ENCODE data around the gene WDSUB1.

The WDSUB1 gene

GRCh38 chr2:159199236-159199635 lies 87.3 kb downstream of the WDSUB1 start:
- no peak for DNase-seq (ENCODE audit: low read depth in 2 of 2)

- DNase-seq (ENCODE audit: low read depth in 2 of 2) = no peak
Measured at GRCh38 chr2:159196393-159196925, 90.0 kb downstream of the WDSUB1 start.

- DNase-seq (ENCODE audit: low read depth in 2 of 2) = no peak
Measured at GRCh38 chr2:159195697-159196096, 90.8 kb downstream of the WDSUB1 start.

GRCh38 chr2:159194241-159194640 lies 92.3 kb downstream of the WDSUB1 start:
- DNase-seq (ENCODE audit: low read depth in 2 of 2) = no peak

- DNase-seq (ENCODE audit: low read depth in 2 of 2) = no peak
Measured at GRCh38 chr2:159193791-159194190, 92.7 kb downstream of the WDSUB1 start.

GRCh38 chr2:159192371-159192918 lies 94.1 kb downstream of the WDSUB1 start:
- no peak for DNase-seq (ENCODE audit: low read depth in 2 of 2)

- DNase-seq (ENCODE audit: low read depth in 2 of 2) = no peak
Measured at GRCh38 chr2:159188449-159188848, 98.1 kb downstream of the WDSUB1 start.

- no peak for DNase-seq (ENCODE audit: low read depth in 2 of 2)
Measured at GRCh38 chr2:159187106-159187505, 99.4 kb downstream of the WDSUB1 start.

GRCh38 chr2:159186462-159186861 lies 100.0 kb downstream of the WDSUB1 start:
- DNase-seq (ENCODE audit: low read depth in 2 of 2) = no peak
